Measurements from ENCODE around the gene SAP30BP. TPM values are rescaled to one million over a fixed set of nuclear protein-coding genes. Genes with fewer than 3 reads are reported as not detected.
A peak's percentile ranks its signal among the peaks of the same experiment; 100 is the strongest.

SAP30BP gene
- total and polyA plus RNA-seq, 2 of the 13 experiments (the other 11 are each of a cell fraction or from before 2014, with no cell fraction given), result 67.7 to 99.4 TPM

- WGBS (ENCODE audit: low lambda C conversion rate), result 88% methylated on average over 11 of the region's 12 CpGs
- Histone ChIP-seq H3K9ac (ENCODE audit: insufficient read depth, low read depth, low read length) (no peak overlapping the region), H3K4me2 (ENCODE audit: low read depth, low read length) (no peak overlapping the region), H3K9me3 (ENCODE audit: low read length) (no peaks in the 10 kb centered on the region), H4K20me1 (ENCODE audit: insufficient read depth, low read length) (peaks cover 4% of the 10 kb centered on the region; the same call in 1 of the 2 replicates), H3K4me3 (replicated peaks in 1 of 3; ENCODE audit: insufficient read depth in 1 of 3, low read depth in 2 of 3, low read length in 3 of 3) (no peak overlapping the region), H2AFZ (ENCODE audit: low read length) (no peak overlapping the region), H3K36me3 (replicated peaks in 1 of 2; ENCODE audit: control insufficient read depth in 1 of 2, insufficient read depth in 2 of 2, low read length in 2 of 2) (peaks cover 20 to 24% of the 10 kb centered on the region in 2 experiments; a peak in 4 of 5 replicates), H3K79me2 (ENCODE audit: insufficient read depth, low read length) (no peaks in the 10 kb centered on the region), H3K27ac (ENCODE audit: extremely low read length, insufficient read depth, low read length) (no peak overlapping the region), H3K27me3 (ENCODE audit: control insufficient read depth in 1 of 2, insufficient read depth in 2 of 2, low read length in 2 of 2) (no peaks in the 10 kb centered on the region), H3K4me1 (ENCODE audit: insufficient read depth, low read length) (peaks cover 19% of the 10 kb centered on the region)
- POLR2A ChIA-PET, result interaction anchor here (0.6 to 2.1 kb wide), 13 partner anchors 10 to 148 kb away, joined by 3 to 28 read pairs (median 8); partner anchors contain the start of genes RECQL5 and SAP30BP
- DNase-seq (ENCODE audit: low spot score), result no peak
- no peak for TF ChIP-seq ZNF333 (CRISPR knock-in tag; IDR thresholded peaks at IDR 0.05; ENCODE audit: borderline replicate concordance)
- 0 out of 2 replicates have a peak, but pooled peaks have one; percentile 9 for TF ChIP-seq ZNF232 (CRISPR knock-in tag; IDR thresholded peaks at IDR 0.05; ENCODE audit: borderline replicate concordance)
- CTCF ChIA-PET (ENCODE audit: low intra/inter-chr PET ratio, low total read pairs), result interaction anchor here (1.2 to 5.1 kb wide), 4 partner anchors 21 to 116 kb away, joined by 4 to 102 read pairs (median 16); no protein-coding TSS in a partner anchor
- no peak for FAIRE-seq
- intact Hi-C loops (cut with micrococcal nuclease; ENCODE audit: unreplicated experiment) (no loop called here), in situ Hi-C loops (cut with HindIII; ENCODE audit: extremely low pct_ligation_motif_present, low pct_unique_long_range_greater_than_20kb) (no loop called here)
- ATAC-seq, result no peak
- no TSS peak for BruUV-seq (replicated peaks)
Measured at GRCh38 chr17:75632428-75632827, 34.7 kb upstream of the SAP30BP start.

GRCh38 chr17:75632863-75633485 is 34.2 kb upstream of the SAP30BP start, which contains the start of gene SMIM5:
TSS of gene SMIM5 (plus strand) at chr17:75633434. CDS start at chr17:75640202, 6,768 bp downstream.
- BruUV-seq (replicated peaks), result no TSS peak
- peak within 1 kb of the TSS in 2 of 3 experiments; percentile 21 to 59; a peak in 2 of 6 replicates for H3K4me3 ChIP-seq (replicated peaks in 1 of 3; ENCODE audit: insufficient read depth in 1 of 3, low read depth in 2 of 3, low read length in 3 of 3)
- POLR2A ChIA-PET, result interaction anchor here (0.6 to 2.1 kb wide), 16 partner anchors 11 to 147 kb away, joined by 3 to 28 read pairs (median 6); partner anchors contain the start of genes RECQL5 and SAP30BP
- 0 out of 2 replicates have a peak, but pooled peaks have one; percentile 29 for TF ChIP-seq ARHGAP35 (CRISPR knock-in tag; IDR thresholded peaks at IDR 0.05; ENCODE audit: borderline replicate concordance)
- TF ChIP-seq CEBPB (IDR thresholded peaks at IDR 0.05; ENCODE audit: borderline replicate concordance, low read depth, low read length), result peak; percentile 41; the same call in 1 of the 2 replicates
- TF ChIP-seq ZNF800 (CRISPR knock-in tag; IDR thresholded peaks at IDR 0.05), result peak; percentile 60; the same call in 1 of the 2 replicates
- TF ChIP-seq YY1 (IDR thresholded peaks at IDR 0.05; ENCODE audit: insufficient read depth, insufficient replicate concordance, low read depth, low read length), result peak; percentile 54
- TF ChIP-seq SMC3 (IDR thresholded peaks at IDR 0.05; ENCODE audit: low read length), result peak; percentile 71; the same call in 1 of the 2 replicates
- TF ChIP-seq ZNF891 (CRISPR knock-in tag; IDR thresholded peaks at IDR 0.05), result peak; percentile 62; the same call in 1 of the 2 replicates
- 0 out of 2 replicates have a peak, but pooled peaks have one; percentile 25 for TF ChIP-seq KAT8 (CRISPR knock-in tag; IDR thresholded peaks at IDR 0.05)
- no peak for TF ChIP-seq ZNF615 (CRISPR knock-in tag; IDR thresholded peaks at IDR 0.05; ENCODE audit: borderline replicate concordance)
- TF ChIP-seq PLSCR1 (CRISPR knock-in tag; IDR thresholded peaks at IDR 0.05; ENCODE audit: borderline replicate concordance), result no peak
- TF ChIP-seq GATAD2A (CRISPR knock-in tag; IDR thresholded peaks at IDR 0.05), result peak; percentile 65
- TF ChIP-seq NRL (CRISPR knock-in tag; IDR thresholded peaks at IDR 0.05; ENCODE audit: borderline replicate concordance), result peak; percentile 87
- TF ChIP-seq ARID2 (CRISPR knock-in tag; IDR thresholded peaks at IDR 0.05; ENCODE audit: borderline replicate concordance), result no peak

More at GRCh38 chr17:75632863-75633485, 34.2 kb upstream of the SAP30BP start, which contains the start of gene SMIM5:
- peak; percentile 87 for ATAC-seq
- no peaks in the 10 kb centered on the region for H3K79me2 ChIP-seq (ENCODE audit: insufficient read depth, low read length)
- no peaks in the 10 kb centered on the region for H3K27me3 ChIP-seq (ENCODE audit: control insufficient read depth in 1 of 2, insufficient read depth in 2 of 2, low read length in 2 of 2)
- CTCF ChIA-PET (ENCODE audit: low intra/inter-chr PET ratio, low total read pairs), result interaction anchor here (0.9 to 5.1 kb wide), 7 partner anchors 17 to 207 kb away, joined by 3 to 102 read pairs (median 4); no protein-coding TSS in a partner anchor
- peak within 1 kb of the TSS; percentile 76 for H3K4me2 ChIP-seq (ENCODE audit: low read depth, low read length)
- intact Hi-C loops (cut with micrococcal nuclease; ENCODE audit: unreplicated experiment) (loop anchor here (1.0 kb wide), 4 partner anchors 13 to 115 kb away; partner anchors contain the start of genes RECQL5 and SAP30BP), in situ Hi-C loops (cut with HindIII; ENCODE audit: extremely low pct_ligation_motif_present, low pct_unique_long_range_greater_than_20kb) (no loop called here)
- H3K27ac ChIP-seq (ENCODE audit: extremely low read length, insufficient read depth, low read length), result peak within 1 kb of the TSS; percentile 50
- WGBS (ENCODE audit: low lambda C conversion rate), result 2% methylated on average over 7 of the region's 19 CpGs
- peak; percentile 74 for DNase-seq (ENCODE audit: low spot score)
- peak within 1 kb of the TSS; percentile 27; the same call in 1 of the 2 replicates for H3K9ac ChIP-seq (ENCODE audit: insufficient read depth, low read depth, low read length)
- peaks cover 4% of the 10 kb centered on the region; the same call in 1 of the 2 replicates for H4K20me1 ChIP-seq (ENCODE audit: insufficient read depth, low read length)
- no peaks in the 10 kb centered on the region for H3K9me3 ChIP-seq (ENCODE audit: low read length)
- H2AFZ ChIP-seq (ENCODE audit: low read length), result no peak within 1 kb of the TSS
- peak; percentile 81 for FAIRE-seq
- peaks cover 19% of the 10 kb centered on the region for H3K4me1 ChIP-seq (ENCODE audit: insufficient read depth, low read length)
- peaks cover 20 to 24% of the 10 kb centered on the region in 2 experiments; a peak in 4 of 5 replicates for H3K36me3 ChIP-seq (replicated peaks in 1 of 2; ENCODE audit: control insufficient read depth in 1 of 2, insufficient read depth in 2 of 2, low read length in 2 of 2)
